GM18909 (cell line): ENCODE measurements around the gene REP15.
A peak's percentile ranks its signal among the peaks of the same experiment; 100 is the strongest.
"Not testable (repeated sequence)": the region's sequence is repeated elsewhere in the genome, so short reads cannot be mapped to it uniquely, and the experiment has no call there.

Experiments
- ATAC-seq: cut with Tn5 transposase; IDR thresholded peaks from one replicate; pipeline ENCODE4 v1.9.1; 2021; ENCODE audit warnings: mild to moderate bottlenecking; ENCODE audit not compliant: unreplicated experiment, poor library complexity

Gene REP15

DNA sequence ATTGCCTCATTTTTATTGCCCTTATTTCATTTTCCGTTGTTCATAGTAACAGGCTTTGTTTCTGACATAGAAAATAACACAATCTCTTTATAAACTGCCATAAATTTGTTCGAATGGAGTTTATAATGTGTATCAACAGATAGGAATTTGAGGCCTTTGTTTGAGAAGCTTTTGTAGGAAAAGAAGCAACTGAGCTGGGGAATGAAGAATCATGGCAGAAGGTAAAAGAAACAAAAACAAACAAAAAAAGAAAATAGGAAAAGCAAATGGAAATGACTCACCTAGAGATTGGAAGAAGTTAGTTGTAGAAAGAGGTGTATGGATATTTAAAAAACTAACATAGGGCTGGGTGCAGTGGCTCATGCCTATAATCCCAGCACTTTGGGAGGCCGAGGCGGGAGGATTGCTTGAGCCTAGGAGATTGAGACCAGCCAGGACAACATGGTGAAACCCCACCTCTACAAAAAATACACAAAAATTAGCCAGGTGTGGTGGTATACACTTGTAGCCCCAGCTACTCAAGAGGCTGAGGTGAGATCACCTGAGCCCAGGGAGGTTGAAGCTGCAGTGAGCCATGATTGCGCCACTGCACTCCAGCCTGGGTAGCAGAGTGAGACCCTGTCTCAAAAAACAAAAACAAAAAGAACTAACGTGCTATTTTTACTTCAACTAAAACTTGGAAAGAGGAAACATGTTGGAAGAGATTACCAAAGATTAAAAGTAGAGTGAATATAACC, 523 bp upstream of the REP15 start:
- ATAC-seq = no peak

DNA sequence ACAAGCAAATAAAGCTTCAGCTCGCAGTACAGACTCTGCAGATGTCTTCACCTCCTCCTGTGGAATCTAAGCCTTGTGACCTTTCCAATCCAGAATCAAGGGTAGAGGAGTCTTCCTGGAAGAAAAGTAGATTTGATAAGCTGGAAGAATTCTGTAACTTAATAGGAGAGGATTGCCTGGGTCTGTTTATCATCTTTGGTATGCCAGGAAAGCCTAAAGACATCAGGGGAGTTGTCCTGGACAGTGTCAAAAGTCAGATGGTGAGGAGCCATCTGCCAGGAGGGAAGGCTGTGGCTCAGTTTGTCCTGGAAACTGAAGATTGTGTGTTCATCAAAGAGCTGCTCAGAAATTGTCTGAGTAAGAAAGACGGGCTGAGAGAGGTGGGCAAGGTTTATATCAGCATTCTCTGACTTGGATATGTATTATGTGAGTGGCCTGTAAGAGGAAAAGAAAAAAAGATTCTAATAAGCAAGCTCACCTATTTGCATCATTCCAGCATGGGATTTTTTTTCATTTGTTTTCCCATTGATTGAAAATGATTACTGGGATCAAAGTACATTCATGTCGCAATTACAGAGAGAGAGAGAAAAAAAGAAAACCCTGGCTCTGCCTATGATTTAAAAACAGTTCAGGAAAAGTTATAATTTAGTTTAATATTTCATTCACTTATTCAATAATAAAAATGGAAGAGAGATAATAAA, 767 bp downstream of the REP15 start:
- no peak for ATAC-seq

DNA sequence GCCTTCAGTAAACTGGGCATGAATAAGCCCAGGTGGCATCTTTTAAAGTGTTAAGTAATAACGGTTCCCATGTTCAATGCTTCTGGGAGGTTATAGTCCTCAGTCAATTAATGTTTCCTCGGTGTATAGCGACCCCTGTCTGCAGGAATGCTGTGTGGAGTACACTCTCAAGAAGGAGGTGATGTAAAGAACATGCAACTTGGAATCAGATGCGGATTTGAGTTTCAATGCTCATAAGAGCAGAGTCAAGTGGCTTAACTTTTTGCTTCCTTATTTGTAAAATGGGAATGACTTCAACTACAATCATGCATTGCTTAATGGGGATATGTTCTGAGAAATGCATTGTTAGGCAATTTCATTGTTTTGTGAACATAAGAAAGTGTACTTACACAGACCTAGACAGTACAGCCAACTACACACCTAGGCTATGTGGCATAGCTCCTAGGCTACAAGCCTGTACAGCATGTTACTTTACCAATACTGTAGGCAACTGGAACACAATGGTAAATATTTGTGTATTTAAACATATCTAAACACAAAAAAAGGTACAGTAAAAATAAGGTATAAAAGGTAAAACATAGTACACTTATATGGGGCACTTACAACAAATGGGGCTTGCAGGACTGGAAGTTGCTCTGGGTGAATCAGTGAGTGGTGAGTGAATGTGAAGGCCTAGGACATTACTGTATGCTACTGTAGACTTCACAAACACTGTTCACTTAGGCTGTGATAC, 7.6 kb downstream of the REP15 start:
- ATAC-seq = peak; percentile 78

DNA sequence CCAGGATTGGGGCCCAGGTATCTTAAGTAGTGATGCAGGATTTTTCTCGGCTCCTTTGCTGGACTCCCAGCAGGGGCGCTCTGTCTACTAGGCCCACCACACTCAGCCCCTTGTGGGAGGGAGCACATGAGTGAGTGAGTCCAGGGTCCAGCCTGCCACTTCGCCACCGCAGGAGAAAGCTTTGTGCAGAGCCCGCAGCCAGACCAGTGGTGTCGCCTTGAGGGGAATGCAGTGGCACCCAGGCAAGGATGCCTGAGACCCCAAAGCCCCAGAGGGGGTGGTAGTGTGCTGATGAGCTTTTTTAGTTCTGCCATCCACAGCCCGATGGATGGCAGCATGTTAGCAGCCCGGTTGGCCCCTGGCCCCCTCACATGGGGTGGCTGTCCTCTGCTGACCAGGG, 9.0 kb downstream of the REP15 start:
- ATAC-seq = no peak

DNA sequence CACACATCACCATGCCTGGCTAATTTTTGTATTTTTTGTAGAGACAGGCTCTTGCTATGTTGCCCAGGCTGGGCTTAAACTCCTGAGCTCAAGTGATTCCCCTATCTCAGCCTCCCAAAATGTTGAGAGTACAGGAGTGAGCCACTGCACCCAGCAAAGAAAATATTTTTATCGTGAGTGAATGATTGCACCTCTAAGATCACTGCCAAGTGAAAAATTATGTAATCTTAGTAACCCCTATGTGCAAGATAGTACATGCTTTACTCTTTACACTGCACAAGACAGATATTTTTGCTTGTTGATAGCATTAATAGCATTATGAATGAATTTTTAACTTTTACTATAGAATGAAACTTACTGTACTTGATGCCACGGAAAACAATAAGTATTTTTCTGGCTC, 11.0 kb downstream of the REP15 start:
- ATAC-seq = no peak

DNA sequence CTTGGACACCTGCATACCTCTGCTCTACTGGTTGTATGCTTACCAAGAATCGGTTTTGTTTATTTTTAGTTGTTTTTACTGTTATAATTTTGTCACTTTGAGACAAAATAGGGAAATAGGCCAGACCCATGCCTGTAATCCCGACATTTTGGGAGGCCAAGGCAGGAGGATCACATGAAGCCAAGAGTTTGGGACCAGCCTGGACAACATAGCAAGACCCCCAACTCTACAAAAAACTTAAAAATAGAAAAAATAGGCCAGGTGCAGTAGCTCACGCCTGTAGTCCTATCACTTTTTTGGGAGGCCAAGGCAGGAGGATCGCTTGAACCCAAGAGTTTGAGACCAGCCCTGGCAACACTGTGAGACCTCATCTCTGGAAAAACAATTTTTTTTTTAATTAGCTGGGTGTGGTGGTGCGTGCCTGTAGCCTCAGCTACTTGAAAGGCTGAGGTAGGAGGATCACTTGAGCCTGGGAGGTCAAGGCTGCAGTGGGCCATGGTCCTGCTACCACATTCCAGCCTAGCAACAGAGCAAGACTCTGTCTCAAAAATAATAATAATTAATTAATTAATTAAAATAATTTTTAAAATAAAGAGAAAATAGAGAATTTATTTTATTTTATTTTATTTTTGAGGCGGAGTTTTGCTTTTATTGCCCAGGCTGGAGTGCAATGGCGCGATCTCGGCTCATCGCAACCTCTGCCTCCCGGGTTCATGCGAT, 13.1 kb downstream of the REP15 start:
- no peak for ATAC-seq

DNA sequence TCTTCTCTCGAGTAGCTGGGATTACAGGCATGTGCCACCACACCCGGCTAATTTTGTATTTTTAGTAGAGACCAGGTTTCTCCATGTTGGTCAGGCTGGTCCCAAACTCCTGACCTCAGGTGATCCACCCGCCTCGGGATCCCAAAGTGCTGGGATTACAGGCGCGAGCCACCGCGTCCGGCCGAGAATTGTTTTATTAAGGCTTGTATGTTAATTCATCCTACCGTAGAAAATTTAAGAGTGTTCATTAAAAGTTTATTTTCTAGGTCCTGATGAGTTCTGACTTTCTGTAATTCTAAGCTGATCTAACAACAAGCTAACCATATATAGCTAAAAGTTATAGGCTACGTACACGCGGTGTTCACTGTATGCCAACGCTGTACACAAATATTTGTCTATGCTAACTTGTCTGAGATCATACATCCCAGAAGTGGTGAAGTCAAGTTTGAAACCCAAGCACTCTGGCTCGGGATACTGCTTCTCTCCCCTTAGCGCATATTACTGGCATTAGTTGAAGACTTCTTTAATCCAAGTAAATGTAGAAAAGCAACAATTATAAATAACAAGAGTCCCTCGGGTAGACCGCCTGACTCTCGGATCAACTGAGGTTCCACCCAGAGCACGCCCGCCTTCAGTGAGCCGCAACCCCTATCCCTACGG, 13.8 kb downstream of the REP15 start:
- ATAC-seq = peak; percentile 43

DNA sequence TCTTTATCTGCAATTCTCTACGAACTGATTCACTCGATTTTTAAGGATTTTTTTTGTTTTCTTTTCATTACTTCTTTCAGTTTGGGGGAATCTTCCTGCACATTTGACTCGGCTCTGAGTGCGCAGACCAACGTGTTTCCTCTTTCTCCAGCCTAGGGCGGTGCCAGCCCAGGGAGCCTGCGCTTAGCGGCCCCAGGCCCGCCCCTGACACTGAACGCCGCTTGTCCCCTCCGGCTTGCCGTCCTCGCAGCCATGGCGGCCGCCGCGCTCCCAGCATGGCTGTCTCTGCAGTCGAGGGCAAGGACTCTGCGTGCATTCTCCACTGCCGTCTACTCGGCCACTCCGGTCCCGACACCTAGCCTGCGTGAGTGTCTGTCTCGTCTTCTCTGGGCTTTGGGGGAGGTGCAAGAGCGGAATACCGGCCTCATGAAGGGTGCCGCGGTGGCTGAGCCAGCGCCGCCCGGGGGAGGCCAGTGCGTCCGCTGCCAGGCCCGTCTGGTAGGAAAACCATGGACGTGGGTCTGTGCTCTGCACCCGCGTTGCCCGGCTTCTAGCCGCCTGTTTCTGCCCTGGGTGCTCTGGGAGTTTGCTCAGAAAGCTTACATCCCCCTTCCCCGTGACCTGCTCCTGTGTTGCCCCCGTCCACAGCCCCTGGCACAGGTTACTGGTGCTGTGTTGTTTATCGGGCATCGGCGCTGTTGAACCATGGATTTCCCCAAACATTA, 14.5 kb downstream of the REP15 start, which contains the start of gene MRPS35:
Gene MRPS35 (plus strand): TSS at position 241 of the 725 bp plus-strand sequence. CDS start 12 bp downstream, at position 253.
- ATAC-seq = peak; percentile 95

DNA sequence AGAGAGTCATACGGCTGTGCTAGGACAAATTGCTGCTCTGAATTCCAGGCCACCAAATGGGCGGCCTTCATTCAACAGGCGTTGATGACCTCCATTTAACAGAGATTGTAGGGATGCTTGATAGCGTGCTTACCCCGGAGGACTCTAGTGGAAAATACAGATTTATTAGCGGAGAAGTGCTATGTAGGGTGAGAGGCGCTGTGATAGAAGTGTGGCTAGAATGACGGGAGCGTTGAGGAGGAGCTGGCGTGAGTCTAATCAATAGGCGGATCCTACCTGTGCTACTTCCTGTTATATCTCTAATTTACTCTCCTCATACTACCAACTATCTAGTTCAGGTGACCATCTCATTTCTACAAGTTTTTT, 15.1 kb downstream of the REP15 start:
- peak; percentile 27 for ATAC-seq

DNA sequence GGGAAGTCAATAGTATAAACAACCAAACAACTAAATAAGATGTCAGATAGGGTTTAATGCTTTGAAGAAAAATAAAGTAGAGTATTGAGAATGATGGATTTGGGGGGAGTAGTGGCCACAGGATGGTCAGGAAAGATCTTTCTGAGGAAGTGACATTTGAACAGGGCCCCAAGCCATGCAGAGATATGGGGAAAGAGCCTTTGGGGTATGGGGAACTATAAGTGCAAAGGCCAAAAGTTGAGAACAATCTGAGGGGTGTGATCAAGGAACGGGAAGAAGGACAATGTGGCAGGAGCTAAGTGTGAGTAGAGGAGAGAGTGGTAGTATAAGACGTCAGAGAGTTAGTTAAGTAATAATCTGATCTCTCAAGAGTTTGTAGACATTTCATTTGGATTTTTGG, 15.7 kb downstream of the REP15 start:
- ATAC-seq = no peak

DNA sequence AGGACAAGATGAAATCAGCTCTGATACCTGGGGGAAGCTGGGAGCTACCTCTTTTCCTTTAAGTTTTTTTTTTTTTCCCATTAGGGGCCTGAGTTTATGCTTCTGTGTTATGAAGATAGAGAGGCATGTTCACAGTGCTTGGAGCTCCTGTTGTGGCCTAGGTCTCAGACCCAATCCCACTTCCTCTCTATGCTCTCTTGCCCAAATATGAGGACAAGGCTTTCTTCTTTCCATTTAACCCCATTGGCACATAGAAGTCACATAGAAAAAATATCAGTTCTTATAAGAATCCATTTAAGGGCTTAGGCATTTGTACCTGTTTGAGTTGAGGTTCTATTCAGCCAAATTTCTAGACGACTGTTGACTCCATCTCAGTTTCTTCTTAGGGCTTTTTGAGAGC, 27.0 kb downstream of the REP15 start:
- no peak for ATAC-seq

DNA sequence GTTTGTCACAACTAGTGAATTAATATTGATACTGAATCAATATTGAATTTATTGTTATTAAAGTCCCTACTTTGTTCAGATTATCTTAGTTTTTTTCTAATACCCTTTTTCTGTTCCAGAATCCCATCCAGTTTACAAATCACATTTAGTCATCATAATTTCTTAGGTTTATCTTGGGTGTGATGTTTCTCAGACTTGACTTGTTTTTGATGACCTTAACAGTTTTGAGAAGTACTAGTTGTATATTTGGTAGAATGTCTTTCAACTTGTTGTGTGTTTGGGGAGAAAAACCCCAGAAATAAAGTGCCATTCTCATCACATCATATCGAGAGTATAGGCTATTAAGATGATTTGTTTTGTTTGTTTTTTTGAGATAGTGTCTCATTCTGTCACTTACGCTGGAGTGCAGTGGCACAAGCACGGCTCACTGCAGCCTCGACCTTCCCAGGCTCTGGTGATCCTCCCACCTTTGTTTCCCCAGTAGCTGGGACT, 33.9 kb downstream of the REP15 start:
- ATAC-seq = no peak

DNA sequence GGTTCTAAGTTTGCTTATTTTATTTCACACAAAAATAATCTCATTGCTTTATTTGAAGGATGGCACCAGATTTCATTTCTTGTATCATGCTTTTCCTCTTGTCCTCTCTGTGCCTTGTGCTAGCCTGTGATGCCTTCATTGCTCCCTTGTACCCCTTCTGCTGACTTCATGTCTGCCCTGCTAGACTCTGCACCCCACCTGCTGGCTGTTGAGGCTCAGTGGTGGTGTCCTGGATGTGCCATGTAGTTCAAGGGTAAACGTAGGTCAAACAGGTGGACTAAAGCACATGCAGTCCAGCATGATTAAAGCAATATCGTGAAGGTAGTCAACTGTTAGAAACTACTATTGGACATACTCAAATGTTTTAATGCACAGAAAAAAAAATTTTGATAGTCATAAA, 36.0 kb downstream of the REP15 start:
- ATAC-seq = no peak

DNA sequence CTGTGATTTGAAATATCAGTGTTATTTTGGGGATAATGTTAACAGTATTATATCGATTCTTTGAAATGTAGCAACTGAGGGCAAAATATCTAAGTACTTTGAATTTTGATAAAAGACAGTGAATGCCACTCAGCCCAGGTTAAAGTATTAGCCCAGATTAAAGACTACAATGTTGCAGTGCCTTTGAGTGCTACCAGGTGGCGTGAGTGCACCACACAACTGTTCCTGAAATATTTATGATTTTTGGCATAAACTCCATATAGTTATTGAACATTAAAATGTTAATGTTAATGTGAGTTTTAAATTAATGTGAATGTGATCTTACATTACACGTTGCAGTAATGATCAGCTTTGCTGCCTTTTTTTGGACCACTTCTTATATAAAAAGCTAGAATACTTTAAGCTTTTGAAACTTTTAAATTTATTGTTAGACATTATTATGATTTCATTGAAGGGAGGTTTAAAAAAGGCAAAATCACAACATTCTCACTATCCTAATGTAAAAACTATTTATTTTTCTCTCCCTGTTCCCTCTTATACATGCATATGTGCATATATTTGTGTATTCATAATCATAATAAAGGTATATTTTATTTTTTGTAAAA, 36.9 kb downstream of the REP15 start:
- ATAC-seq = peak; percentile 75

DNA sequence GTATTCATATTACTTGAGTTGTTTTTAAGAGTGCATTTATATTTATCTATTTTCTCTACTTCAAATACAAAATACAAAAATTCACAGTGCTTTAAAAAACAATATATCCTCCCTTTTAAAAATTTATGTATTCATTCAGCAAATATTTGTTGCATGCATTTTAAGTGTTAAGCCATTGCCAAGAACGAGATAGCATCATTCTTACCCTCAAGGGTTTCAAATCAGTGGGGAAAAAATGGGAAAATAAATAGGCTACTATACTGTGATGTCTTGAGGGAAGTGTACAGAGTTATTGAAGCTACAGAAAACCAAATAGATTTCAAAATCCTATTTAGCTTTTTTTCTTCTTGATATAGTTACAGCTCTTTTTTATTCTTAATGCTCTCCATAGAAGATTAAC, 37.5 kb downstream of the REP15 start:
- ATAC-seq = no peak

DNA sequence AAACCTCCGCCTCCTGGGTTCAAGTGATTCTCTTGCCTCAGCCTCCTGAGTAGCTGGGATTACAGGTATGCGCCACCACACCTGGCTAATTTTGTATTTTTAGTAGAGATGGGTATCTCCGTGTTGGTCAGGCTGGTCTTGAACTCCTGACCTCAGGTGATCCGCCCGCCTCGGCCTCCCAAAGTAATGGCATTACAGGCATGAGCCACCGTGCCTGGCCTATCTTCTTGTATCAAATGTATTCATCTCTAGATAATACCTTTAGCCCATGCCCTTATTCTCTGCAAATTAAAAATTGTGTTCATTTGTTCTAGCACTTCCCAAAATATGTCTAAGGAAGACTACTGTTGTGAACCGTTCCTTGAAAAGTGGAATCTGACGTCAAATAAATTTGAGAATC, 38.1 kb downstream of the REP15 start:
- ATAC-seq = not testable (repeated sequence)

DNA sequence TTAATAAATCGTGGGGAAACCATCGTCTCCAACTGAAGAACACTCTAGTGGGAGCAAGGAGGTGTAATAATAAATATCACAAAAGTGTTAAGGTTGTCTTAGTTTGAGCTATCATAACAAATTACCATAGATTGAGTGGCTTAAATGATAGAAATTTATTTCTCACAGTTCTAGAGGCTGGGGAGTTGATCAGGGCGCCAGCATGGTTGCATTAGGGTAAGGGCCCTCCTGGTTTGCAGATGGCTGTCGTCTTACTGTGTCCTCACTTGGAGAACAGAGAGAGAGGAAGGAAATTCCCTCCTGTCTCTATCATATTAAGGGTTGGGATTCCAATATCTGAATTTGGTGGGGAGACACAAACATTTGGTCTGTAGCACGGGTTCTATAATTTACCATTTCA, 47.4 kb downstream of the REP15 start:
- ATAC-seq = no peak

DNA sequence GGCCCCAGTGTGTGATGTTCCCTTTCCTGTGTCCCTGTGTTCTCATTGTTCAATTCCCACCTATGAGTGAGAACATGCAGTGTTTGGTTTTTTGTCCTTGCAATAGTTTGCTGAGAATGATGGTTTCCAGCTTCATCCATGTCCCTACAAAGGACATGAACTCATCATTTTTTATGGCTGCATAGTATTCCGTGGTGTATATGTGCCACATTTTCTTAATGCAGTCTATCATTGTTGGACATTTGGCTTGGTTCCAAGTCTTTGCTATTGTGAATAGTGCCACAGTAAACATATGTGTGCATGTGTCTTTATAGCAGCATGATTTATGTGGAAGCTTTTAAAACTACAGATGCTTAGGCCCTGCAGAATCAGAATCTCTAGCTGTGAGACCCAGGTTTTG, 49.5 kb downstream of the REP15 start:
- not testable (repeated sequence) for ATAC-seq
